Measurements from ENCODE around the gene CD33. TPM values are rescaled to one million over a fixed set of nuclear protein-coding genes. Genes with fewer than 3 reads are reported as not detected.
"Not testable (repeated sequence)": the region's sequence is repeated elsewhere in the genome, so short reads cannot be mapped to it uniquely, and the experiment has no call there.

CD33 gene
- total RNA-seq, result not detected in 2 replicates
- long read RNA-seq, result 0 reads

DNA sequence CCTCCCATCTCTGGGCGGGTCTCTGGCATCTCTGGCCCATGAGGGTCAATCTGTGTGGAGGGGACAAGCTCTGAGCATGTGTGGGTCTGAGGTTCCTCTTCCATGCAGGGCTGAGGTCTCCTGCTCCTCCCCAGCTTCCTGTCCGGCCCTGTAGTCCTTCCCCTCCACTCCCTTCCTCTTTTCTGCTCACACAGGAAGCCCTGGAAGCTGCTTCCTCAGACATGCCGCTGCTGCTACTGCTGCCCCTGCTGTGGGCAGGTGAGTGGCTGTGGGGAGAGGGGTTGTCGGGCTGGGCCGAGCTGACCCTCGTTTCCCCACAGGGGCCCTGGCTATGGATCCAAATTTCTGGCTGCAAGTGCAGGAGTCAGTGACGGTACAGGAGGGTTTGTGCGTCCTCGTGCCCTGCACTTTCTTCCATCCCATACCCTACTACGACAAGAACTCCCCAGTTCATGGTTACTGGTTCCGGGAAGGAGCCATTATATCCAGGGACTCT lies at the start of gene CD33:
CD33 (plus strand) TSS at position 183 of the 496 bp plus-strand sequence; CDS start at position 222, 39 bp downstream.
- not testable (repeated sequence) for H3K36me3 Mint-ChIP-seq (ENCODE audit: low read depth); H3K4me3 Mint-ChIP-seq; H3K27ac Mint-ChIP-seq (ENCODE audit: unreplicated experiment); H3K4me1 Mint-ChIP-seq; DNase-seq (ENCODE audit: low read depth, low spot score); H3K9me3 Mint-ChIP-seq
- H3K27me3 Mint-ChIP-seq (ENCODE audit: low read depth), result peaks cover 70% of the 10 kb centered on the region

DNA sequence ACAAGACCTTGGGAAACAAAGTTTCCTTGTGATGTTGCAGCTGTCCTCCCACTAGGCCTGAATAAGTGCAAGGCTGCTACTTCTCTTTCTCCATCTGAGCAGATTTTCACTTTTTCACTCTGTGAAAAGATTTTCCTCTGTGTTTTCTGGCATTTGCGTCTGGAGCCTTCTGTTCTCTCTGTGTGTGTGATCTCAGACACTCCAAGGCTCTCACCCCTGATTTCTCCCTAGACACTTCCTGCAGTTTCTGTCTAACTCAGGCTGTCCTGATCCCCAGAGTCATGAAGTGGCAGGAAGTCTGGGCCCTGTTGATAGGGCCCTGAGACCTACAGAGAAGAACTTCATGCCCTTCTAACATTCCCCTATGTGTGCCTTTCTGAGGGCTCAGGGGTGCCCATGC lies 45.6 kb upstream of the CD33 start:
- no peak for DNase-seq (ENCODE audit: low read depth, low spot score)
- H3K27ac Mint-ChIP-seq (ENCODE audit: unreplicated experiment), result no peak overlapping the region
- no peak for TF ChIP-seq CTCF (conservative IDR thresholded peaks at IDR 0.05)
- no peaks in the 10 kb centered on the region for H3K4me1 Mint-ChIP-seq
- H3K4me3 Mint-ChIP-seq, result no peak overlapping the region
- no peaks in the 10 kb centered on the region for H3K36me3 Mint-ChIP-seq (ENCODE audit: low read depth)
- no peaks in the 10 kb centered on the region for H3K9me3 Mint-ChIP-seq
- peaks cover 30% of the 10 kb centered on the region for H3K27me3 Mint-ChIP-seq (ENCODE audit: low read depth)

DNA sequence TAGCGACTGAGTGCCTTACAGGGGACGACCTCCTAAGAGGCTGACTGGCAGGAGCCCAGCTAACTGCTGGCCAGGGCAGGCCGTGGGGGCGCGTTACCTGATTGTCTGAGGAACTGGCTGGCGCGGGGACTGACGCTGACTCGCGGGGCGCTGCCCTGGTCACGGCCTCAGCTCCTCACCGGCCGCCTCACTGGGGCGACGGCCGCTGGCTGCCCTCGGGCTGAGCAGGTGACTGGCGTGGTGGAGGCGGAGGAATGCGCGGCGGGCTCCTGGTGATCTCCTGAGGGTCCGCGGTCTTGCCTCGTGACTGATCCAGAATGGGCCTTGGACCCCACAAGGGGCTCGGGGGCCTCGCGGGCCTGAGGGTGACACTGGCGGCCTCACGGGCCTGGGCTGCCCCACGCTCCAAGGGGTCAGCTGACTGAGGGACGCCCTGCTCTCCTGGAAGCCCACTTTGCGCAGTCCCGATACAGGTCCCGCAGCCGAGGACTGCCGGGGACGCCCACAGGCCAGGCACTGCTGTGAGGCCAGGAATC lies 43.4 kb upstream of the CD33 start:
- H3K36me3 Mint-ChIP-seq (ENCODE audit: low read depth), result no peaks in the 10 kb centered on the region
- no peaks in the 10 kb centered on the region for H3K4me1 Mint-ChIP-seq
- TF ChIP-seq CTCF (conservative IDR thresholded peaks at IDR 0.05), result no peak
- H3K9me3 Mint-ChIP-seq, result no peaks in the 10 kb centered on the region
- no peak overlapping the region for H3K4me3 Mint-ChIP-seq
- H3K27ac Mint-ChIP-seq (ENCODE audit: unreplicated experiment), result no peak overlapping the region
- DNase-seq (ENCODE audit: low read depth, low spot score), result no peak
- H3K27me3 Mint-ChIP-seq (ENCODE audit: low read depth), result peaks cover 30% of the 10 kb centered on the region

GRCh38 chr19:51181913-51182419 lies 42.9 kb upstream of the CD33 start:
- H3K27ac Mint-ChIP-seq (ENCODE audit: unreplicated experiment), result no peak overlapping the region
- no peak for DNase-seq (ENCODE audit: low read depth, low spot score)
- H3K4me3 Mint-ChIP-seq, result no peak overlapping the region
- TF ChIP-seq CTCF (conservative IDR thresholded peaks at IDR 0.05), result no peak
- H3K9me3 Mint-ChIP-seq, result no peaks in the 10 kb centered on the region
- peaks cover 30% of the 10 kb centered on the region for H3K27me3 Mint-ChIP-seq (ENCODE audit: low read depth)
- H3K36me3 Mint-ChIP-seq (ENCODE audit: low read depth), result no peaks in the 10 kb centered on the region
- H3K4me1 Mint-ChIP-seq, result no peaks in the 10 kb centered on the region

- no peak overlapping the region for H3K27ac Mint-ChIP-seq (ENCODE audit: unreplicated experiment)
- H3K4me1 Mint-ChIP-seq, result no peaks in the 10 kb centered on the region
- DNase-seq (ENCODE audit: low read depth, low spot score), result no peak
- H3K4me3 Mint-ChIP-seq, result no peak overlapping the region
- no peaks in the 10 kb centered on the region for H3K9me3 Mint-ChIP-seq
- no peaks in the 10 kb centered on the region for H3K36me3 Mint-ChIP-seq (ENCODE audit: low read depth)
- H3K27me3 Mint-ChIP-seq (ENCODE audit: low read depth), result peaks cover 22% of the 10 kb centered on the region
- no peak for TF ChIP-seq CTCF (conservative IDR thresholded peaks at IDR 0.05)
These were observed 41.3 kb upstream of the CD33 start for GRCh38 chr19:51183629-51184028.

DNA sequence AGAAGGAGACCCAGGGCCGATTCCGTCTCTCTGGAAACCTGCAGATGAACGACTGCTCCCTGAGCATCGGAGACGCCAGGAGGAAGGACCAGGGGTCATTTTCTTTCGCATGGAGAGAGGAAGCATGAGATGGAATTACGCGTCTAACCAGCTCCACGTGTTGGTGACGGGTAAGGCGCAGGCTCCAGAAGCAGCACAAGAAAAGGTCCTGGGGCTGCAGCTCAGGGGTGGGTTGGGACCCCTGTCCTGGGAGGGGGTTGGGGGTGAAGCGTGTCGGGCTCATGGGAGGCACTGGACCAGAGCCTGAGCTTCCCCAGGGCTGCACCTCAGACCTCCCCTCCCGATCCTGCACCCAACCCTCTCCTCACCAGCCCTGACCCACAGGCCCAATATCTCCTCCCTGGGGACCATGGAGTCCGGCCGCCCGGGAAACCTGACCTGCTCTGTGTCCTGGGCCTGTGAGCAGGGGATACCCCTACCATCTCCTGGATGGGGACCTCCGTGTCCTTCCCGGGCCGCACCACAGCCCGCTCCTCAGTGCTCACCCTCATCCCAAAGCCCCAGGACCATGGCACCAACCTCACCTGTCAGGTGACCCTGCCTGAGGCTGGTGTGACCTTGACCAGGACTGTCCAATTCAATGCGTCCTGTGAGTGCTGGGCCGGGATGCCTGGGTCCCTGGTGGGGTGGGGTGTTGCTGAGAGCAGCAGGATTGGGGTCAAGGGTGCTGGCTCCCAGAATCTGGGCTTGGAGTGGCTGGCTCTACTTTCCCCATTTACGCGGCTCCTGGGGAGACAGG lies 39.6 kb upstream of the CD33 start:
- Mint-ChIP-seq H3K9me3 (no peaks in the 10 kb centered on the region), H3K27me3 (ENCODE audit: low read depth) (peaks cover 13% of the 10 kb centered on the region), H3K27ac (ENCODE audit: unreplicated experiment) (no peak overlapping the region), H3K4me3 (no peak overlapping the region), H3K36me3 (ENCODE audit: low read depth) (no peaks in the 10 kb centered on the region), H3K4me1 (no peaks in the 10 kb centered on the region)
- no peak for TF ChIP-seq CTCF (conservative IDR thresholded peaks at IDR 0.05)
- no peak for DNase-seq (ENCODE audit: low read depth, low spot score)
